Fibroblast of gingiva (primary cell): ENCODE data around the gene SLC10A2.

Source experiments
- DNase-seq: peaks from one replicate; pipeline ENCODE4 v3.0.0-alpha.2; 2011; ENCODE audit warnings: low read depth

SLC10A2 gene

GRCh38 chr13:103046676-103047075 is 19.5 kb downstream of the SLC10A2 start:
- no peak for DNase-seq

DNA sequence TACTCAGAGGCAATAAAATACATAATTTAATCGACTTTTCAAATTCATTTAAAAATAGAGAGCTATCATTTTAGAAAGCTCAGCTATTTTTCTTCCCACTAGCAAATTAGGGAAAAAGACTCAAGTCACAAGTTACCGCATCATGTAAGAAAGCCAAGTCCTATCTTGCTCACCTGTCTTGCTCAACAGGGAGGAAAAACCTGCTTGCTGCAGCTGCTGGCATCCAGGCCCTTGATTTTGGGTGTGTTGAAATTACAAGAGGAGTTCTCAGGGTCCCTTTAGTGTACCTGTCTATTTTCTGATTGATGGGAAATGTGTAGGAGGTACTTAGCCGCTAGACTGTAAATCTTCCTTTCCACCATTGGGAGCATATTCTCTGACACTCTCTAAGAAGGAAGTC is 22.2 kb downstream of the SLC10A2 start:
- DNase-seq: no peak

GRCh38 chr13:103040006-103040405 is 26.2 kb downstream of the SLC10A2 start:
- DNase-seq: no peak

GRCh38 chr13:103039183-103039582 is 27.0 kb downstream of the SLC10A2 start:
- DNase-seq: no peak

DNA sequence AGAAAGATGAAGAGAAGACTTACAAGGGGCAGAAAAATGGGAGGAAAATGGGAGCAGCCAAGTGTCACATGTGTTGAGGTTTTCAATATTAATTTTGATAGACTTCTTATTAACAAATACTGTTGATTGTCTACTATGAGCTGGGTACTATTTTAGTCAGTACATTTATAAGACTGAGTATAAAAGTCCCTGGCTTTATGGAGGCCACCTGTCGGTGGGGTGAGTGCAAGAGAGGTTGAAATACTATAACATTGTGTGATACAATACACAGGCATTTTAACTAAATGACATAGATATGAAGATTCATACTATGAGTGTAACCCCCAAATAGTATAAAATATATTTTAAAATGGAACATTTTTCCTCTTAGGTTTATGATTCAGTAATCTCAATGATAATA is 29.9 kb downstream of the SLC10A2 start:
- DNase-seq: no peak

GRCh38 chr13:103033999-103034398 is 32.2 kb downstream of the SLC10A2 start:
- DNase-seq: no peak

- DNase-seq: no peak
Observed at GRCh38 chr13:103031332-103031873, 34.8 kb downstream of the SLC10A2 start.

DNA sequence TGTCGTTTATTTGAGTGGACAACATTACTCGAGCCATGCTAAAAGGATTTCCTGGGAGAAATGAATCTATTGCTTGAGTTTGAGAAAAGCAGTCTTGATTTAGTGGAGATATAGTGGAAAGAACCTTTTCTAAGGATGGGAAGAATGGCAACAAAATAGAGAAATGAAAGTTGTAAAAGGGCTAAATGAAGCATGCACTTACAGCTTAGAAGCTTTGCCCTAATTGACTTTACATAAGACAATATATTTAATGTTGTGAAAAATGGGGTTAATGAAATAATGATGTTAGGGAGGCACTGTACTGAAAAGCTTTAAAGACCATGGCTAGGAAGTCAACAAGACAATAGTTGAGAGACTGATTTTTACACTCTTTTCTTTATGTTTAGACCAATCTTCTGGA is 35.4 kb downstream of the SLC10A2 start:
- no peak for DNase-seq

- DNase-seq: no peak
Observed at GRCh38 chr13:103029798-103030197, 36.4 kb downstream of the SLC10A2 start.

GRCh38 chr13:103022336-103022735 is 43.9 kb downstream of the SLC10A2 start:
- no peak for DNase-seq

- no peak for DNase-seq
Observed at GRCh38 chr13:103018556-103018955, 47.7 kb downstream of the SLC10A2 start.

DNA sequence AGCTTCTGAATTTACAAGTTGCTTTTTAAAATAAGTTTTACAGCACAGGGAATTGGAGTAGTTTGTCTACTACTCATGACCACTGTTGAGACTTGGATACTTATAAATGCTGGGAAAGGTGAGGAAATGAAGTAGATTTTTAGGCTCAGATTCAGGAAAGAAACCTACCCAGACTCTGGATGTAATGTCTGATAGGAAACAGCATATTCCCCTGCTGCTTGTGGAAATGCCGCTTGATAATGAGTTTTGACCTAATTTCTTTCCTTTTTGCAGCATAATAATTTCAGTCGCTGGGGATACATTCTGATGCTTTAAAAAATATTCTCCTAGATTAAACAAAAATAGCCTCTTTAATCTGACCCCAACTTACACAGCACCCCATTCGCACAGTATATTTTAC is 53.6 kb downstream of the SLC10A2 start:
- no peak for DNase-seq

DNA sequence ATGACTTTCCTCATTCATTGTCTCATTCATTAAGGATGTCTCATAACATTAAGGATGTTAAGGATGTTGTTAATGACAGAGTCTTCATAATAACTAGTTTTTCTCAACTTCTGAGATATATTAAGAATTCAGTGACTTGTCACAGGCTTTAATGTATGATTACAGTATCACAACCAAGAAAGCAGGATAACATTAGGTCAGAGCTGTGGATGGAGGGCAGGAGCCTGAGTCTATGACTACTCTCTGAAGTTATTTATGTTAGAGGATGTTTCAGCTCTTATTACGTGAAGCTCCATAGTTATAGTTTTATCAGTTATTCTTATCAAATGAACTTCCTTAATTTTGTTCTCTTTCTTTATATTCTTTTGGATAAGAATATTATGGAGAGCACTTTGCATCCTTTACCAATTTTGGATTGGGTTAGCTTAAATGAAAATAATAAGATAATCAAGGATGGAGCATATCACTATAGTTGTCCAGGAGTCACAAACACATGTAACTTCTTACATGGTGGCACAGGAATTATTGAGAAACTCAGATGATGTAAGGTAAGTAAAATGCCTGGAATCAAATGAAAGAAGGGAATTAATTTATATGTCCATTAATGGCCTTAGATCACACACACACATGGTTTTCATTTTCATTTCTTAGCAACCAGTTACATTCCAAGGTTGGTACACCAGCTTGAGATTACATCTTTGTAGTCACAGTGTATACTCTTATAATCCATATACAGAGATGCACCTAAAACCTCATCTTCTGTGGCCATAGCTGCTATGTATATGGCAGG is 57.0 kb downstream of the SLC10A2 start:
- peak; percentile 22 for DNase-seq

DNA sequence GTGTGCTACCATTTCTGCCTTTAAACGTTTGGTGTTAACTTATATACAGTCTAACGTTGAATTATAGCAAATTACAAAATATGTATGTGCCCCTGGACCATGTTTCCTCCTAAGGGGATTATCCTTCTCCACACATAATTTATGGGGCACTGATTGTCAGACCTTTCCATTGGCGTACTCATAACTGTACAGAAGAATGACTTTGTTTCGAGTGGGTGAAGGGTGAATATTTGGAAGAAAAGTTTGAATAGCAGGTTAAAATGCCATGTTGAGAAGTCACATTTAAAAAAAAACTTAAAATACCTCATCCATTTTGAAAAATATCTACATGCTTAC is 58.8 kb downstream of the SLC10A2 start:
- DNase-seq: no peak

GRCh38 chr13:103006641-103007426 is 59.4 kb downstream of the SLC10A2 start:
- no peak for DNase-seq

- DNase-seq: no peak
Observed at GRCh38 chr13:103004661-103005345, 61.4 kb downstream of the SLC10A2 start.

DNA sequence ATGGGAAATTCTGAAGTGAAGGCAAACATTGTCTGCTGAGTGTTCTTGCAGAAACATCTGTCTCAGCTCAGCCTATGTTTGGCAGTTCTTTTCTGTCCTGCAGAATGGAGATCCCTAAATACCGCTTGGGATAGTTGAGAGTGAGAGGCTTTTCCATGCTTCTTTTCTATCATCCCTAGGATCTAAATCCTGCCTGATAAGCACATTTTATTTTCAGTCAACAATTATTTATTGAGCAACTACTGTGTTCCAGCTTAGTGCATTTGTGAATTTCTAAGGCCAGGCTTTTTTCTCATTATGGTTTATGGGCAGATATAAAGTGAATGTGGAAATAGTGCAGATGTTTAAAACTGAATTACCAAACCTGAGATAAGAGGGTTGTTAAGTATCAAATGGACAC is 62.6 kb downstream of the SLC10A2 start:
- DNase-seq: no peak

DNA sequence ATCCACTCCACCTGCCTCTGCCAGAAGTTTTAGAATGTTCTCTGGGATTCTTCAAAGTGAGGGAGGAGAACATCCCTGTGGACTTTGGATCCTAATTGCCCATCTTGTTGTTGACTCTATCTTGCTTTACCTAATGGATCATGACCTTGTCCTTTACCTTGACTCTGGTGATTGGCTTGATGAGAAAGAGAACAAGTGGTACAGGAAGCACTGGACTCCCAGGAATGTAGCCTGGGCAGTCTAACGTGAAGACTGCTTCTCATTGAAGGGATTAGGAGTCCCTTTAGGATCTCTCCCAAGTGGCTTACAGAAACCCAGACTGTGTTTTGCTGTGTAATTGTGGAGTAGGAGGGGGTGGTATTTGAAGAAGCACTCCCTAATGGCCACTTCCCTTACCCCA is 63.9 kb downstream of the SLC10A2 start:
- DNase-seq: no peak

DNA sequence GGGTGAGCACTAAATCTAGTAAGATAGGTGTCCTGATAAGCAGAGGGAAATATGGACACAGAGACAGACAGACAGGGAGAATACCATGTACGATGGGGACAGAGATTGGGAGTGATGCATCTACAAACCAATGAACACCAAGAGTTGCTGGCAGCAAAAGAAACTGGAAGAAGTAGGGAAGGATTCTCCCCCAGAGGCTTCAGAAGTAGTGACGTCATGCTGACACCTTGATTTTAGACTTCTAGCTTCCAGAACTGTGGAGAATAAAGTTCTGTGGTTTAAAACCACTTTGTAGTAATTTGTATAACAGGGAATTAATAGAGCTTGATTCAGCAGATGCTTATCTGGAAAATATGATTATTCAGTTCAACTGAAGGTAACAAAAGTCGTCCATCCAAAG is 66.1 kb downstream of the SLC10A2 start:
- no peak for DNase-seq

DNA sequence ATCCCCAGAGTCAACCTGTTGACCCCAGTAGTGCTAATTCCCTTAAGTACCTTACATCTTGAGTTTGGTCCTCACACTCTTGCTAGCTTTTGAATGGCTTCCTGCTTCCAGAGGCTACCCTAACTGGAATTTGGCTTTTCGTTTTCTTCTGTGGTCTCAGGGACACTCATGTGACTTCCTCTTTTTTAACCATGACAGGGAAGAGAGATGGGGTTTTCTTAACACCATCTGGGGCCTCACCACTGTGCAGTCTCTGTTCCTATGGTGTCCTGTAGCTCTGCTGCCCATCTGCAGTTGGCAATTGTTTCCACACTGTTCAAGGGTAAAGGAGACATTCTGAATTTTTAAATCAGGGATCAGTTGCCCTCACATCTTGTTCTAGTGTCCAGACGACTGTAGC is 66.7 kb downstream of the SLC10A2 start:
- no peak for DNase-seq
